Epithelial cell of esophagus (primary cell): Measurements from ENCODE around the gene RAB11FIP3.
"Not testable (repeated sequence)": the region's sequence is repeated elsewhere in the genome, so short reads cannot be mapped to it uniquely, and the experiment has no call there.

Experiments
- DNase-seq: peaks from one replicate; pipeline ENCODE4 v3.0.0; 2010; ENCODE audit warnings: low read depth
- H3K4me3 ChIP-seq: 2 replicates; pipeline ENCODE4 v1.5.1; 2011; ENCODE audit warnings: mild to moderate bottlenecking, low read length, control low read depth
- CTCF ChIP-seq: IDR thresholded peaks from 2 replicates; pipeline ENCODE4 v1.5.1; 2011; ENCODE audit warnings: low read depth, mild to moderate bottlenecking, low read length, control low read depth, inconsistent platforms; ENCODE audit not compliant: insufficient read depth; ENCODE audit errors: missing control alignments

Gene RAB11FIP3

GRCh38 chr16:383326-384051, 42.0 kb upstream of the RAB11FIP3 start:
- H3K4me3 ChIP-seq: peak overlapping the region; percentile 31
- DNase-seq: peak; percentile 81
- no peak for TF ChIP-seq CTCF

DNA sequence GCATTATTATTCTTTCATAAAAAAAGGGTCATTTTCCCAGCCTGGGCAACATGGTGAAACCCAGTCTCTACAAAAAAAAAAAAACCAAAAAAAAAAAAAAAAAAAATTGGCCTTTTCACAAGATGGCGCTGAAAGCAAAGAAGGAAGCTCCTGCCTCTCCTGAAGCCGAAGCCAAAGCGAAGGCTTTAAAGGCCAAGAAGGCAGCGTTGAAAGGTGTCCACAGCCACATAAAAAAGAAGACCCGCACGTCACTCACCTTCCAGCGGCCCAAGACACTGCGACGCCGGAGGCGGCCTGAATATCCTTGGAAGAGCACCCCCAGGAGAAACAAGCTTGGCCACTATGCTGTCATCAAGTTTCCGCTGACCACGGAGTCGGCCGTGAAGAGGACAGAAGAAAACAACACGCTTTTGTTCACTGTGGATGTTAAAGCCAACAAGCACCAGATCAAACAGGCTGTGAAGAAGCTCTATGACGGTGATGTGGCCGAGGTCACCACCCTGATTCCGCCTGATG, 38.8 kb upstream of the RAB11FIP3 start:
- DNase-seq: no peak
- no peak for TF ChIP-seq CTCF
- no peak overlapping the region for H3K4me3 ChIP-seq

GRCh38 chr16:387761-388666, 37.4 kb upstream of the RAB11FIP3 start:
- not testable (repeated sequence) for DNase-seq, H3K4me3 ChIP-seq

DNA sequence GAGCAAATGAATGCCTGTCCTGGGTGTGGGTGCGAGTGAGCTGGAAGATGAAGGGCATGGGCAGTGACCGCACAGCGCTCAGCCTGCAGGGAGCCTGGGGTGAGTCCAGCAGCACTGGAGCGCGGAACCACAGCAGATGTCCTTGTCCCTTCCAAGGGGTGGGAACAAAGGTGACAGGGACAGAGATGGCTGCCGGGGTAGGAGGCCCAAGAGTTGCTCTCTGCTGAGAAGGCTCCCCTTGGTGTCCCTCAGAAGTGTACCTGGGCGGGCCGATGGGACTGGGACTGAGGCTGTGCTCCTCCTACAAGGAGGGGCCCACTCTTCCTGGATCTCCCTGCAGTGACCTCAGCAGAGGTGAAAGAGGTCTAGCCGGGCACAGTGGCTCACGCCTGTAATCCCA, 36.1 kb upstream of the RAB11FIP3 start:
- TF ChIP-seq CTCF: no peak
- DNase-seq: no peak
- no peak overlapping the region for H3K4me3 ChIP-seq

GRCh38 chr16:391885-392335, 33.5 kb upstream of the RAB11FIP3 start:
- peak; percentile 59 for TF ChIP-seq CTCF
- DNase-seq: peak; percentile 70
- no peak overlapping the region for H3K4me3 ChIP-seq

- no peak overlapping the region for H3K4me3 ChIP-seq
- TF ChIP-seq CTCF: no peak
- no peak for DNase-seq
Measured at GRCh38 chr16:392450-393030, 32.9 kb upstream of the RAB11FIP3 start.

- TF ChIP-seq CTCF: no peak
Measured at GRCh38 chr16:396199-396598, 29.2 kb upstream of the RAB11FIP3 start.

More at GRCh38 chr16:396199-396598, 29.2 kb upstream of the RAB11FIP3 start:
- no peak overlapping the region for H3K4me3 ChIP-seq
- DNase-seq: no peak
